ENCODE results near the gene CCDC30.

Gene CCDC30

GRCh38 chr1:42430286-42431135, 32.6 kb upstream of the CCDC30 start:
- TF ChIP-seq, protein P1, sequence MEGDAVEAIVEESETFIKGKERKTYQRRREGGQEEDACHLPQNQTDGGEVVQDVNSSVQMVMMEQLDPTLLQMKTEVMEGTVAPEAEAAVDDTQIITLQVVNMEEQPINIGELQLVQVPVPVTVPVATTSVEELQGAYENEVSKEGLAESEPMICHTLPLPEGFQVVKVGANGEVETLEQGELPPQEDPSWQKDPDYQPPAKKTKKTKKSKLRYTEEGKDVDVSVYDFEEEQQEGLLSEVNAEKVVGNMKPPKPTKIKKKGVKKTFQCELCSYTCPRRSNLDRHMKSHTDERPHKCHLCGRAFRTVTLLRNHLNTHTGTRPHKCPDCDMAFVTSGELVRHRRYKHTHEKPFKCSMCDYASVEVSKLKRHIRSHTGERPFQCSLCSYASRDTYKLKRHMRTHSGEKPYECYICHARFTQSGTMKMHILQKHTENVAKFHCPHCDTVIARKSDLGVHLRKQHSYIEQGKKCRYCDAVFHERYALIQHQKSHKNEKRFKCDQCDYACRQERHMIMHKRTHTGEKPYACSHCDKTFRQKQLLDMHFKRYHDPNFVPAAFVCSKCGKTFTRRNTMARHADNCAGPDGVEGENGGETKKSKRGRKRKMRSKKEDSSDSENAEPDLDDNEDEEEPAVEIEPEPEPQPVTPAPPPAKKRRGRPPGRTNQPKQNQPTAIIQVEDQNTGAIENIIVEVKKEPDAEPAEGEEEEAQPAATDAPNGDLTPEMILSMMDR (conservative IDR thresholded peaks at IDR 0.05; ENCODE audit: low read depth, low read length) = no peak
- DNase-seq (ENCODE audit: low read depth) = no peak
- H3K4me3 ChIP-seq (ENCODE audit: low read depth, low read length) = no peak overlapping the region

GRCh38 chr1:42431514-42431913, 31.6 kb upstream of the CCDC30 start:
- no peak overlapping the region for H3K4me3 ChIP-seq (ENCODE audit: low read depth, low read length)
- DNase-seq (ENCODE audit: low read depth) = no peak
- TF ChIP-seq, protein P1 (conservative IDR thresholded peaks at IDR 0.05; ENCODE audit: low read depth, low read length) = no peak

DNA sequence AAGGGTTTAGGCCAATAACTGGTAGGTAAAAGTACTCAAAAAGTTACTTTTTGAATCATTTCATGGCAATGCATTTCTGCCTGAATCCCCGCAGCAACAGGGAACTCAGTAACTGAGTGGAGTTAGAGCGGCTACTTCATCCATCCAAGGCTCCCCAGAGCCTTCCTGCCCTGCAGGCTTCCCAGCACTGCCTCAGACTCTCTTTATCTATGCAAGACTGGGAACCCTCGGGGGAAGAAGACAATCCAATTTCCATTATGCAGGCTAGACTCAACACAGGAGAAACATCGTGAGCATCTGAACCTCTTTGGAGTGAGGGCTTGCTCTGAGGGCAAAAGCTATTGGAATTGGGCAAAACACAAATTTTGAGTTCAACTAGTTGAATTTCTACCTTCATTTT, 30.4 kb upstream of the CCDC30 start:
- no peak for DNase-seq (ENCODE audit: low read depth)
- H3K4me3 ChIP-seq (ENCODE audit: low read depth, low read length) = no peak overlapping the region
- TF ChIP-seq, protein P1 (conservative IDR thresholded peaks at IDR 0.05; ENCODE audit: low read depth, low read length) = no peak

GRCh38 chr1:42433369-42433768, 29.7 kb upstream of the CCDC30 start:
- TF ChIP-seq, protein P1 (conservative IDR thresholded peaks at IDR 0.05; ENCODE audit: low read depth, low read length) = no peak
- DNase-seq (ENCODE audit: low read depth) = no peak
- H3K4me3 ChIP-seq (ENCODE audit: low read depth, low read length) = no peak overlapping the region

DNA sequence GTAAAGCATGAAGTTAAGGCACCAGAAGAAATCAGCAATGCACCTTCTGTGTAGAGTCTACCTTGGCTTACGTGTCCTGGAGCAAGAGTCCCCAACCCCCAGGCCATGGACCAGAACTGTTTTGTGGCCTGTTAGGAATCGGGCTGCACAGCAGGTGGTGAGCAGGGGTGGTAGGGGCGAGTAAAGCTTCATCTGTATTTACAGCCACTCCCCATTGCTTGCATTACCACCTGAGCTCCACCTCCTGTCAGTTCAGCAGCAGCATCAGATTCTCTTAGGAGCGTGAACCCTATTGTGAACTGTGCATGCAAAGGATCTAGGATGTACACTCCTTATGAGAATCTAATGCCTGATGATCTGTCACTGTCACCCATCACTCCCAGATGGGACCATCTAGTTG, 28.7 kb upstream of the CCDC30 start:
- TF ChIP-seq, protein P1 (conservative IDR thresholded peaks at IDR 0.05; ENCODE audit: low read depth, low read length) = no peak
- DNase-seq (ENCODE audit: low read depth) = no peak
- H3K4me3 ChIP-seq (ENCODE audit: low read depth, low read length) = no peak overlapping the region

GRCh38 chr1:42439940-42440339, 23.1 kb upstream of the CCDC30 start:
- no peak overlapping the region for H3K4me3 ChIP-seq (ENCODE audit: low read depth, low read length)
- TF ChIP-seq, protein P1 (conservative IDR thresholded peaks at IDR 0.05; ENCODE audit: low read depth, low read length) = no peak
- DNase-seq (ENCODE audit: low read depth) = peak; percentile 79

- DNase-seq (ENCODE audit: low read depth) = no peak
- TF ChIP-seq, protein P1 (conservative IDR thresholded peaks at IDR 0.05; ENCODE audit: low read depth, low read length) = no peak
- no peak overlapping the region for H3K4me3 ChIP-seq (ENCODE audit: low read depth, low read length)
Observed at GRCh38 chr1:42442662-42443061, 20.4 kb upstream of the CCDC30 start.

Measured in choroid plexus epithelial cell (primary cell).